Skeletal muscle cell (primary cell): ENCODE results near the gene MS4A18.

Experiments
- DNase-seq: peaks from one replicate; pipeline ENCODE4 v3.0.0-alpha.2; 2010; ENCODE audit warnings: low read depth
- H3K4me3 ChIP-seq: 2 replicates; pipeline ENCODE4 v1.5.1; 2011; ENCODE audit warnings: low read depth, mild to moderate bottlenecking, control low read depth, low read length, moderate library complexity

Gene MS4A18

DNA sequence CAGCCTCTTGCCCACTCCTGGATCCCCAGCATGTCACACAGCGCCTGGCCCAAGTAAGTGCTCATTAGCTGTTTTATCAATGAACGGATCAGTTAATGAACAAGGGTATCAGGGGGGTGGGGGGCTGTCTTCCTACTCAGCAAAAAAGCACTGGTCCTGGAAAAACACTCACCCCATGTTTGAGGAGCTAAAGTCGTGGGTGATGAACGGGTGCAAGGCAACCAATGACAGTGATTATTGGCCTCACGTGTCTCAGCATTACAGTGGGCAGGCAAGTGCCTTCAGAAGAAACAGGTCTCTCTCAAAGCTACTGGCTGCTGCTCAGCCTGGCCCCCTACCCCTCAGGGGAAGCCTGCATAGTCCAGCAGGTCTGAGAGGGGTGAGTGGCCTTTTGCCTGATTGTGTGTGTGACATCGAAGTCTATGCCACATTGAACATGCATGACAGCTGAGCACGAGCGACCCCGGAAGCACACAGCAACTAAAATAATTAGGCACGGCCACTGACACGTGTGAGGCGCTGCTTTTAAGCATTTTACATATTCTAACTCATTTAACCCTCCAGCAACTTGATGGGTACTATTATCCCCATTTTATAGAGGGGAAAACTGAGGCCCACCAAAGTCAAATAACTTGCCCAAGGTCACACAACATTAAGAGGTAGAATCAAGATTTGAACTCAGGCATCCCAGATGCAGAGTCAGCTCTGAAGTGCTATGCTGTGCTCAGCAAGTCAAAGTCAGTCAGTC is 58.0 kb downstream of the MS4A18 start:
- H3K4me3 ChIP-seq = no peak overlapping the region

DNA sequence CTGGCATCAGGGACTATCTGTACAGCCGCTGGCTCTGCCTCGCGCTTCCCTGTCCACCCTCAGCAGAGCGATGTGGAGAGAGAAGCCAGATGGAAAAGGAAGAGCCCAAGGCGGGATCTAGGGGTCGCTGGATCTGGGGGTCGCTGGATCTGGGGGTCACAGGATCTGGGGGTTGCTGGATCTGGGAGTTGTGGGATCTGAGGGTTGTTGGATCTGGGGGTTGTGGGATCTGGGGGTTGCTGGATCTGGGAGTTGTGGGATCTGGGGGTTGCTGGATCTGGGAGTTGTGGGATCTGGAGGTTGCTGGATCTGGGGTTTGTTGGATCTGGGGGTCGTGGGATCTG is 58.6 kb downstream of the MS4A18 start:
- H3K4me3 ChIP-seq = no peak overlapping the region
- no peak for DNase-seq

More for the DNA sequence above, 58.0 kb downstream of the MS4A18 start:
- no peak for DNase-seq

- DNase-seq = no peak
- H3K4me3 ChIP-seq = no peak overlapping the region
Measured at GRCh38 chr11:60783911-60784310, 59.4 kb downstream of the MS4A18 start.

DNA sequence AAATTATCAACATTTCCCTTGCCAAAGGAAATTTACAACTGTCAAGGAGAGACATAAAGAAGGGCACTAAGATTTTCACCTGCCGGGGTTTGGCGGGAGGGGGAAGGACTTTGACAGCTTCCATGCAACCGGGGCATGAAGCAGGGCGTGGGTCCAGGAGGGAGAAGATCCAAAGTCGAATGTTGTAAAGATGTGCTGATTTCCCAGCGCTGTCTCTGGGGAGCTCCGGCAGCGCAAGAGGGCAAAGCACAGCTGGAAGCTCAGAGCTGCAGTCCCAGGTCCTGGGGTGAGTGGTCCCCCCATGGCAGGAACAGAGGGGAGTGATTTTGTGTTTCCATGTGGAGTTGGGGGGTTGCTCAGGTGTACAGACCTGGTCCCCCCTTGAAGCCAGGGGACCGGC is 60.6 kb downstream of the MS4A18 start, which contains the start of gene MS4A10:
Gene MS4A10 (plus strand): TSS at position 198 of the 400 bp plus-strand sequence. CDS start 5,003 bp downstream, outside the sequence.
- DNase-seq = no peak
- H3K4me3 ChIP-seq = no peak within 1 kb of the TSS

- no peak overlapping the region for H3K4me3 ChIP-seq
- peak; percentile 49 for DNase-seq
Measured at GRCh38 chr11:60785806-60786361, 61.4 kb downstream of the MS4A18 start.

DNA sequence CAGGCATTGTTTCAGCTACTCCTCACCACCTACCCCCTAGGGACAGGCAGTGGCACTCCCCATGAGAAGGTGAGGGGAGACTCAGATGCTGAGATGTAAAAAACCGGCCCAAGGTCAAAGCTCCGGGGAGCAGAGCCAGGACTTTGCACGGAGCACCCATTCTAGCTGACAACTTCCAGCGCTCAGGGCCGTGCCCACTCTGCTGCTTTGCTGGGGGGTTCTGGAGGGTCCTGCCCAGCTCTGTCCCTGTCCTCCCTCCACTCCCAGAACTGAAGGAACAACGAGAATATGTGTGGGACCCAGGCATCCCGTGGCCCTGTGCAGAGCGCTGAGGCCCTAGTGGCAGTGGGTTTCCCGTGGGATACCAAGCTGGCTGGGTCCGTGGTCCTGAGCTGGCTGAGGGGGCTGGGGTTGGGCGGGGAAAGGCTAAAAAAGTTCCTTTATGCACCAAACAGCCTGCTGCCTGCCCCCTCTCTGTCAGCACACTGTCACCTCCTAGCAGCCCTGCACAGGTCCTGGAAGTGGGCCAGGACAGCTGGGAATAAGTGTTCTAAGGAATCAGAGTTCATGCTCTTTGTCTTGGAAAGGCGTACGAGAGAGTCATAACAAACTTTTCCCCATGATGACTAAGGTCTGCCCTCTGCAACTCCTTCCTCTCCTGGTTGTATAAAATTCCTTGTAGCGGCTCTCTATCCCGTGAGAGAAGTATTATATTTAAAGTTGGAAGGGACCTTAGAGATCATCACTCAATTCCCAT is 62.5 kb downstream of the MS4A18 start:
- no peak overlapping the region for H3K4me3 ChIP-seq
- DNase-seq = peak; percentile 82

DNA sequence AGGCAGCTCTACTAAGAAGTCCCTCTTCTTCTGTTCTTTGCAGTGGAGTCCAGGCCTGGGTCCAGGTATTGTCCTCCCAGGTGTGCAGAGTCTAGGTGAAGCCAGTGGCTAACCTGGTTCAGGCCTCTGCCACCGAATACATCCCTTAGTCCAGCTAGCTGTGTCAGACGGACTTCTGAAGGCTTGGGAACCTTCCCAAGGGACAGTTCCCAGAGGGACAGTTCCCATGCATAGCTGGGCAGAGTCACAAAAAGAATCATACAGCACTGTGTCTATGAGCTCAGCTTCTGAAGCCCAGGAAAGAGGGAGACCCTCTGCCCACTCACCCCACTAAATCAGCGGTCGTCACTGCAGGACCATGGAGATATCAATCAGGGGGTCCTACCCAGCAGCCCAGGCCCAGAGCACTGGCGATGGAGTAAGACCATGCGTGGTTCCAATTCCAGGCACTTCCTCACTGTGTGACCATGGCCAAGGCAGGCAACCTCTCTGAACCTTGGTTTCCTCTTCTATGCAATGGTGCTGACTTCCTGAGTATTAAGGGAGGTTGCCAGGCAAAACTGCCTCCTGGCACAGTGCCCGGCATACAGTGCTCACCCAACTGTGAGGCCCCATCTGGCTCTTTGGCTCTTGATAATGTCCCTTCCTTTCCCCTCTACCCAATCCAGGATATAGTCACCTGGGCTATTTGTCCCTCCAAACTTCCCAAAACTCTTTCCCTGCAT is 64.0 kb downstream of the MS4A18 start:
- DNase-seq = no peak
- H3K4me3 ChIP-seq = no peak overlapping the region

- DNase-seq = no peak
- H3K4me3 ChIP-seq = no peak overlapping the region
Measured at GRCh38 chr11:60790726-60791125, 66.2 kb downstream of the MS4A18 start.

DNA sequence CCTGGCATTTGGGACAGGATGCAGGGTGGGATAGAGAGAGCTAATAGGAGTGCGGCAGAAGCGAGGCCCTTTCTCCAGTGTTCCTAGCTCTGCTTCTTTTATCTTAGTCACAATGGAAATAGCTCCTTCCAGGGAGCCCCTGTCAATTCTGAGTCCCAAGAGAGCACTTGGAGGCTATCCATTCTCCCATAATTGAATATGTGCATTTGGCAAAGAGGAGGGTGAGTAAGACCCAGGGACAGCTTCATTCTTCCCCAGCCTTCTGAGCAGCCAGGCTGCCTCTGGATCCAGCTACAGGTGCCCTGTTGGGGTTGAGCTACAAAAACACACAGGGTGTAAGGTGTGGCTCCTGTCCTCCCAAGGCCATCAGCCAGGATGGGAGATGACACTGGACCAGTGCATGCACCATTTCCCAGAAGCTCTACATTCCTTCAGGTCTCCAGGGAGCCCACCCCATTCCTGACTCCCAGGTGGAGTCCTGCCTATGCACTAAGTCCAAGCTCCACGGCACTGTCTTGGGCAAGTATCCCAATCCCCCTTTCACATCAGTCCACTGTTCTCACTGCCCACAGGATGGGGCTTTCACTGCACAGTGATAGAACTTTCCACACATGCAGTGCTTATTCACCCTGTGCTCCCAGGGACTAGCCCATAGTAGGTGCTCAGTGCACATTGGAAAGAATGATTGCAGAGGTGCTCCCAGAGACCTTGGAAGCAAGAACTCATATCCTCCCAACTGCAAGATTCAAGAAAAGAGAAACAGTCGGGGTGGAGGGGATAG is 66.8 kb downstream of the MS4A18 start:
- H3K4me3 ChIP-seq = no peak overlapping the region
- DNase-seq = no peak

- DNase-seq = no peak
- H3K4me3 ChIP-seq = no peak overlapping the region
Measured at GRCh38 chr11:60792521-60792920, 68.0 kb downstream of the MS4A18 start.
